ENCODE data around the gene MFSD1.

MFSD1 gene

GRCh38 chr3:158835631-158836030 lies 33.8 kb downstream of the MFSD1 start:
- no peak for DNase-seq (ENCODE audit: extremely low read depth, insufficient read length)
- Histone ChIP-seq H3K27me3 (replicated peaks; ENCODE audit: control insufficient read depth, insufficient read depth, low read length) (no peaks in the 10 kb centered on the region), H3K36me3 (ENCODE audit: control insufficient read depth, insufficient read depth, low read length) (no peaks in the 10 kb centered on the region), H3K4me3 (replicated peaks; ENCODE audit: low read depth, low read length) (no peak overlapping the region)
- TF ChIP-seq CTCF (IDR thresholded peaks at IDR 0.05; ENCODE audit: insufficient read depth, low read length, poor library complexity, severe bottlenecking): no peak

DNA sequence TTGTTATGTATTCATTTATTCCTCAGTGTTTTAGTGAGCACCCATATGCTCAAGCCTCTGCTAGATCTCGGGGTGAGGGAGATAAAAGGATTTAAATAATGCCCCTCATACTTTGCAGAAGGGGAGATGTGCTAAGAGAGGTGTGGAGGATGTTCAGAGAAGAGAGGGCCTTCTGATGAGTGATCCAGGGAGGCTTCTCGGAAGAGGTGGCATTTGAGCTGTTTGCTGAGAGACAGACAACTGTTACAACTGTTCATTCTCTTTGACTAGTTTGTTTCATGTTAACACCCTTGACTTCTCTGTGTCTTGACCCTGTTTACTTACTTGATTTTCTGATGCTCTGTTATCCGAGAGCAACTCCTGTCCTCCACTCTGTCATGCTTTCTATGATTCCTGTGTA lies 34.5 kb downstream of the MFSD1 start:
- TF ChIP-seq CTCF (IDR thresholded peaks at IDR 0.05; ENCODE audit: insufficient read depth, low read length, poor library complexity, severe bottlenecking): no peak
- no peaks in the 10 kb centered on the region for H3K36me3 ChIP-seq (ENCODE audit: control insufficient read depth, insufficient read depth, low read length)
- H3K27me3 ChIP-seq (replicated peaks; ENCODE audit: control insufficient read depth, insufficient read depth, low read length): no peaks in the 10 kb centered on the region
- no peak overlapping the region for H3K4me3 ChIP-seq (replicated peaks; ENCODE audit: low read depth, low read length)
- no peak for DNase-seq (ENCODE audit: extremely low read depth, insufficient read length)

- Histone ChIP-seq H3K4me3 (replicated peaks; ENCODE audit: low read depth, low read length) (no peak overlapping the region), H3K36me3 (ENCODE audit: control insufficient read depth, insufficient read depth, low read length) (no peaks in the 10 kb centered on the region), H3K27me3 (replicated peaks; ENCODE audit: control insufficient read depth, insufficient read depth, low read length) (no peaks in the 10 kb centered on the region)
- TF ChIP-seq CTCF (IDR thresholded peaks at IDR 0.05; ENCODE audit: insufficient read depth, low read length, poor library complexity, severe bottlenecking): no peak
- no peak for DNase-seq (ENCODE audit: extremely low read depth, insufficient read length)
Observed at GRCh38 chr3:158837240-158837639, 35.4 kb downstream of the MFSD1 start.

GRCh38 chr3:158839966-158840365 lies 38.1 kb downstream of the MFSD1 start:
- Histone ChIP-seq H3K27me3 (replicated peaks; ENCODE audit: control insufficient read depth, insufficient read depth, low read length) (no peaks in the 10 kb centered on the region), H3K4me3 (replicated peaks; ENCODE audit: low read depth, low read length) (no peak overlapping the region), H3K36me3 (ENCODE audit: control insufficient read depth, insufficient read depth, low read length) (no peaks in the 10 kb centered on the region)
- no peak for DNase-seq (ENCODE audit: extremely low read depth, insufficient read length)
- no peak for TF ChIP-seq CTCF (IDR thresholded peaks at IDR 0.05; ENCODE audit: insufficient read depth, low read length, poor library complexity, severe bottlenecking)

- TF ChIP-seq CTCF (IDR thresholded peaks at IDR 0.05; ENCODE audit: insufficient read depth, low read length, poor library complexity, severe bottlenecking): no peak
- Histone ChIP-seq H3K36me3 (ENCODE audit: control insufficient read depth, insufficient read depth, low read length) (no peaks in the 10 kb centered on the region), H3K27me3 (replicated peaks; ENCODE audit: control insufficient read depth, insufficient read depth, low read length) (no peaks in the 10 kb centered on the region), H3K4me3 (replicated peaks; ENCODE audit: low read depth, low read length) (no peak overlapping the region)
- no peak for DNase-seq (ENCODE audit: extremely low read depth, insufficient read length)
Observed at GRCh38 chr3:158841387-158841786, 39.5 kb downstream of the MFSD1 start.

GRCh38 chr3:158842976-158843375 lies 41.1 kb downstream of the MFSD1 start:
- DNase-seq (ENCODE audit: extremely low read depth, insufficient read length): no peak
- TF ChIP-seq CTCF (IDR thresholded peaks at IDR 0.05; ENCODE audit: insufficient read depth, low read length, poor library complexity, severe bottlenecking): no peak

More at GRCh38 chr3:158842976-158843375, 41.1 kb downstream of the MFSD1 start:
- Histone ChIP-seq H3K36me3 (ENCODE audit: control insufficient read depth, insufficient read depth, low read length) (no peaks in the 10 kb centered on the region), H3K27me3 (replicated peaks; ENCODE audit: control insufficient read depth, insufficient read depth, low read length) (no peaks in the 10 kb centered on the region), H3K4me3 (replicated peaks; ENCODE audit: low read depth, low read length) (no peak overlapping the region)
